Nephron progenitor cell (in vitro differentiated cells): ENCODE results near the gene PDGFRB.
A peak's percentile ranks its signal among the peaks of the same experiment; 100 is the strongest.

ENCODE experiments used
- DNase-seq: peaks from one replicate; pipeline ENCODE4 v3.0.0; 2021
- H3K27ac Mint-ChIP-seq: 2 replicates; pipeline ENCODE4 v1.8.0; 2021; ENCODE audit warnings: mild to moderate bottlenecking, moderate library complexity, mixed read lengths
- H3K27me3 Mint-ChIP-seq: 2 replicates; pipeline ENCODE4 v1.8.0; 2021; ENCODE audit warnings: mild to moderate bottlenecking, low read depth, mixed read lengths; ENCODE audit not compliant: poor library complexity
- H3K36me3 Mint-ChIP-seq: 2 replicates; pipeline ENCODE4 v1.8.0; 2021; ENCODE audit warnings: low read depth, mixed read lengths
- H3K4me1 Mint-ChIP-seq: 2 replicates; pipeline ENCODE4 v1.8.0; 2021; ENCODE audit warnings: mixed read lengths
- H3K4me3 Mint-ChIP-seq: 2 replicates; pipeline ENCODE4 v1.8.0; 2021; ENCODE audit warnings: mild to moderate bottlenecking, moderate library complexity, mixed read lengths
- H3K9me3 Mint-ChIP-seq: 2 replicates; pipeline ENCODE4 v1.8.0; 2021; ENCODE audit warnings: mild to moderate bottlenecking, moderate library complexity, mixed read lengths
- TF ChIP-seq, protein P1 (sequence below): fragments of 200-600 bp; sonication (generic); IDR thresholded peaks from 2 replicates; pipeline ENCODE4 v1.5.0; 2021; ENCODE audit warnings: antibody characterized with exemption

The PDGFRB gene

GRCh38 chr5:150111122-150111521 is 44.5 kb downstream of the PDGFRB start:
- Mint-ChIP-seq H3K27me3 (peaks cover 4% of the 10 kb centered on the region), H3K36me3 (no peaks in the 10 kb centered on the region), H3K9me3 (no peaks in the 10 kb centered on the region), H3K27ac (peak overlapping the region; percentile 28), H3K4me1 (peaks cover 59% of the 10 kb centered on the region), H3K4me3 (no peak overlapping the region)
- TF ChIP-seq, protein P1, sequence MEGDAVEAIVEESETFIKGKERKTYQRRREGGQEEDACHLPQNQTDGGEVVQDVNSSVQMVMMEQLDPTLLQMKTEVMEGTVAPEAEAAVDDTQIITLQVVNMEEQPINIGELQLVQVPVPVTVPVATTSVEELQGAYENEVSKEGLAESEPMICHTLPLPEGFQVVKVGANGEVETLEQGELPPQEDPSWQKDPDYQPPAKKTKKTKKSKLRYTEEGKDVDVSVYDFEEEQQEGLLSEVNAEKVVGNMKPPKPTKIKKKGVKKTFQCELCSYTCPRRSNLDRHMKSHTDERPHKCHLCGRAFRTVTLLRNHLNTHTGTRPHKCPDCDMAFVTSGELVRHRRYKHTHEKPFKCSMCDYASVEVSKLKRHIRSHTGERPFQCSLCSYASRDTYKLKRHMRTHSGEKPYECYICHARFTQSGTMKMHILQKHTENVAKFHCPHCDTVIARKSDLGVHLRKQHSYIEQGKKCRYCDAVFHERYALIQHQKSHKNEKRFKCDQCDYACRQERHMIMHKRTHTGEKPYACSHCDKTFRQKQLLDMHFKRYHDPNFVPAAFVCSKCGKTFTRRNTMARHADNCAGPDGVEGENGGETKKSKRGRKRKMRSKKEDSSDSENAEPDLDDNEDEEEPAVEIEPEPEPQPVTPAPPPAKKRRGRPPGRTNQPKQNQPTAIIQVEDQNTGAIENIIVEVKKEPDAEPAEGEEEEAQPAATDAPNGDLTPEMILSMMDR: no peak
- no peak for DNase-seq

DNA sequence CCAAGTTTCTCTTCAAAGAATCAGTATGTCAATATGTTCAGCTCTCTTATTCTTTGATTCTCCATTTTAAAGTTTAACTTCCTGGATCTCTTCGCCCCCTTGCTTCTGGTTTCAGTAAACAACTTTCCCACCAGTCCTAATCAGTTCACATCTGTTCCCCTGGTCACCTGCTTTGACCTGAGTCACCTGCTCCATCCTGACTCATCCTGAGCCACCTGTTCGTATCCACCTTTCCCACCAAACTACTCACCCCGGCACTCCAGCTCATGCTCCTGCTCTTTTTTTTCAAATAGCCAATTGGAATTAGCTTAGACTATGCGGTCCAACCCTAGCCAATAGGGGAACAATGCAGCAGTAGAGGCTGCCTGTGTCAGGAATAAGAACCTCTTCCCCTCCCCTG is 45.7 kb downstream of the PDGFRB start:
- Mint-ChIP-seq H3K9me3 (no peaks in the 10 kb centered on the region), H3K27me3 (peaks cover 4% of the 10 kb centered on the region), H3K36me3 (no peaks in the 10 kb centered on the region), H3K27ac (no peak overlapping the region), H3K4me3 (no peak overlapping the region), H3K4me1 (peaks cover 64% of the 10 kb centered on the region)
- DNase-seq: no peak
- TF ChIP-seq, protein P1: no peak

GRCh38 chr5:150108711-150109514 is 46.7 kb downstream of the PDGFRB start:
- Mint-ChIP-seq H3K27ac (no peak overlapping the region), H3K36me3 (no peaks in the 10 kb centered on the region), H3K27me3 (peaks cover 4% of the 10 kb centered on the region), H3K9me3 (no peaks in the 10 kb centered on the region), H3K4me3 (no peak overlapping the region), H3K4me1 (peaks cover 64% of the 10 kb centered on the region)
- no peak for DNase-seq
- TF ChIP-seq, protein P1: no peak

- H3K36me3 Mint-ChIP-seq: no peaks in the 10 kb centered on the region
- peaks cover 59% of the 10 kb centered on the region for H3K4me1 Mint-ChIP-seq
- no peak for DNase-seq
- TF ChIP-seq, protein P1: no peak
- H3K4me3 Mint-ChIP-seq: no peak overlapping the region
- no peaks in the 10 kb centered on the region for H3K9me3 Mint-ChIP-seq
- H3K27me3 Mint-ChIP-seq: peaks cover 4% of the 10 kb centered on the region
- no peak overlapping the region for H3K27ac Mint-ChIP-seq
Measured at GRCh38 chr5:150107909-150108447, 47.7 kb downstream of the PDGFRB start.

DNA sequence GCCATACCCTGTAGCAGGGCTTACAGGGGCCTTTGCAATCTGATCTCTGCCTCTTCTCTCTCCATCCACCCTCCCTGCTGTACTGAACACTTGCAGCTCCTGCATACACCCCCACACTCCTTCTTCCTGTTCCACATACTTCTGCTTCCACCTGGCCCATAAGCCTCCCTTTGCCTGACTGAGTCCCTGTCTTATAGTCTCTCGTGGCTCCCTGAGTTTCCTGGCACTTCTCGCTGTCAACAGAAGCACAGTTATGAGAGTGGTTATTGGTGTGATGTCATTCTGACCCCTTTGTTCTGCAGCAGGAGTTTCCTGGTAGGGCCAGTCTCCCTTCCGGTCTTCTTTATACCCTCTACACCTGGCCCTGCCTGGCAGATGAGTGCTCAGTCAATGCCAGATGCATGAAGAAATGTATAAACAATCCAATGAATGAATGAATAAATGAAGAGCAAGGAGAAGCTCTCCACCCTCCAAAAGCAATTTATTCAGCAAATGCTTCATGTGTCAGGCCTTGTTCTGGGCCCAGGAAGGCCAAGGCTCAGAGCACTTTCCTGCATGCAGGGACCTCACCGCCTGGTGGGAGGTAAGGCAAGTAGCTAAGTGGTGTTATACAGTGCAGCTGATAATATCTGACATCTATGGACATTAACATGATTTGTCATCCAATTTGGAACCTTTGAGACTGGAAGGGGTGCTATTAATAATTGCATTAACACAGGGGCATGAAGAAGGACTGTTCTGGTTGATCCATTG is 48.8 kb downstream of the PDGFRB start:
- H3K4me1 Mint-ChIP-seq: peaks cover 50% of the 10 kb centered on the region
- no peak for DNase-seq
- no peaks in the 10 kb centered on the region for H3K9me3 Mint-ChIP-seq
- peak overlapping the region; percentile 2 for H3K27ac Mint-ChIP-seq
- H3K4me3 Mint-ChIP-seq: no peak overlapping the region
- TF ChIP-seq, protein P1: no peak
- H3K36me3 Mint-ChIP-seq: no peaks in the 10 kb centered on the region
- H3K27me3 Mint-ChIP-seq: peaks cover 4% of the 10 kb centered on the region
